HCT116 (cell line): ENCODE measurements around the gene KRTAP11-1. TPM values are rescaled to one million over a fixed set of nuclear protein-coding genes. Genes with fewer than 3 reads are reported as not detected.
A peak's percentile ranks its signal among the peaks of the same experiment; 100 is the strongest.

ENCODE experiments used
- ATAC-seq: fragments of 200-7000 bp; cut with Tn5 transposase; 2 replicates; pipeline ENCODE4 v1.9.1; 2020; ENCODE audit warnings: mild to moderate bottlenecking, moderate library complexity
- BruUV-seq: library from RNA; stranded (reverse); fragments of 400-500 nt; replicated peaks from 2 replicates; lab custom pipeline; 2021; lab: Mats Ljungman, UMichigan
- CTCF ChIA-PET: fragments of 300-600 bp; sonication (Branson Sonifier 250); formaldehyde crosslinking; loops from one replicate; lab custom pipeline; 2021; ENCODE audit warnings: antibody characterized with exemption; lab: Charles Lee
- POLR2A ChIA-PET: fragments of 300-600, 350-600 bp; sonication (Branson Sonifier 250); formaldehyde crosslinking; loops from one replicate; lab custom pipeline; 2021; ENCODE audit warnings: antibody characterized with exemption; lab: Charles Lee
- RAD21 ChIA-PET, 2 experiments: fragments of 300-600 bp; sonication (Branson Sonifier 250); formaldehyde crosslinking; loops; one replicate each; lab custom pipeline; 2023; ENCODE audit warnings: low total read pairs in 2 of 2; ENCODE audit not compliant: uncharacterized antibody in 2 of 2, unreplicated experiment in 2 of 2, low non-redundant PET in 1 of 2; lab: Charles Lee
- DNase-seq: peaks from one replicate; pipeline ENCODE4 v3.0.0-alpha.2; 2010; ENCODE audit warnings: low read depth, low spot score
- H2AFZ ChIP-seq: fragments of 200-600 bp; shearing (Covaris generic), sonication (generic); 2 replicates; pipeline ENCODE4 v1.6.1; 2017; ENCODE audit warnings: low read depth, mixed run types, mixed read lengths, antibody characterized with exemption, low read length; ENCODE audit not compliant: poor library complexity, severe bottlenecking
- H3K27ac ChIP-seq: 2 replicates; pipeline ENCODE4 v1.5.1; 2012; ENCODE audit warnings: low read depth, low read length
- H3K27me3 ChIP-seq: fragments of 200-600 bp; sonication (generic); 2 replicates; pipeline ENCODE4 v1.6.1; 2016; ENCODE audit warnings: mixed run types, low read length, mixed read lengths; ENCODE audit not compliant: insufficient read depth
- H3K36me3 ChIP-seq, 2 experiments: fragments of 200-500 bp in 1 of 2; fragments of 200-600 bp in 1 of 2; sonication (Bioruptor generic) in 1 of 2; sonication (generic) in 1 of 2; 2 replicates each; pipeline versions ENCODE4 v1.5.1 to v1.6.1; 2014 to 2016; ENCODE audit warnings: low read length in 2 of 2, inconsistent platforms in 1 of 2, mixed read lengths in 1 of 2, mixed run types in 1 of 2; ENCODE audit not compliant: insufficient read depth in 2 of 2, control insufficient read depth in 1 of 2
- H3K4me1 ChIP-seq, 2 experiments: fragments of 200-600 bp in 1 of 2; sonication (generic) in 1 of 2; 2 replicates each; pipeline versions ENCODE4 v1.5.1 to v1.6.1; 2012 to 2017; ENCODE audit warnings: low read length in 2 of 2, inconsistent platforms in 1 of 2, mild to moderate bottlenecking in 1 of 2, mixed read lengths in 1 of 2, mixed run types in 1 of 2, moderate library complexity in 1 of 2; ENCODE audit not compliant: insufficient read depth in 2 of 2, control insufficient read depth in 1 of 2
- H3K4me2 ChIP-seq: fragments of 200-600 bp; sonication (generic); 2 replicates; pipeline ENCODE4 v1.6.1; 2017; ENCODE audit warnings: mixed run types, low read length, mixed read lengths
- H3K4me3 ChIP-seq, 2 experiments: fragments of 200-600 bp in 1 of 2; sonication (generic) in 1 of 2; replicated peaks in 1 of 2; 2 replicates each; pipeline ENCODE4 v1.5.1; 2011 to 2016; ENCODE audit warnings: low read length in 2 of 2, control low read depth in 1 of 2, low read depth in 1 of 2, mild to moderate bottlenecking in 1 of 2, mixed read lengths in 1 of 2, mixed run types in 1 of 2
- H3K79me2 ChIP-seq: fragments of 200-600 bp; sonication (generic); 2 replicates; pipeline ENCODE4 v1.6.1; 2017; ENCODE audit warnings: mild to moderate bottlenecking, mixed run types, low read length, moderate library complexity, mixed read lengths; ENCODE audit not compliant: insufficient read depth
- H3K9ac ChIP-seq: fragments of 200-600 bp; sonication (generic); 2 replicates; pipeline ENCODE4 v1.6.1; 2016; ENCODE audit warnings: low read length, mixed read lengths
- H3K9me2 ChIP-seq: fragments of 200-600 bp; sonication (generic), shearing (Covaris generic); 2 replicates; pipeline ENCODE4 v1.6.1; 2017; ENCODE audit warnings: mixed run types, mild to moderate bottlenecking, moderate library complexity; ENCODE audit not compliant: insufficient read depth
- H3K9me3 ChIP-seq, 2 experiments: fragments of 200-500 bp in 1 of 2; fragments of 200-600 bp in 1 of 2; sonication (Bioruptor generic) in 1 of 2; sonication (generic) in 1 of 2; 2 replicates each; pipeline ENCODE4 v1.6.1; 2014 to 2017; ENCODE audit warnings: low read length in 2 of 2, mixed read lengths in 2 of 2, inconsistent platforms in 1 of 2, low read depth in 1 of 2, mild to moderate bottlenecking in 1 of 2, mixed run types in 1 of 2, moderate library complexity in 1 of 2; ENCODE audit not compliant: control insufficient read depth in 1 of 2, insufficient read depth in 1 of 2
- H4K20me1 ChIP-seq: fragments of 200-600 bp; sonication (generic), shearing (Covaris generic); 2 replicates; pipeline ENCODE4 v1.6.1; 2017; ENCODE audit warnings: mixed run types, mild to moderate bottlenecking, moderate library complexity; ENCODE audit not compliant: insufficient read depth
- ATF3 ChIP-seq: IDR thresholded peaks from 2 replicates; pipeline ENCODE4 v1.6.1; 2012
- CBX3 ChIP-seq: IDR thresholded peaks from 2 replicates; pipeline ENCODE4 v1.6.1; 2012; ENCODE audit warnings: low read depth
- CTCF ChIP-seq, 3 experiments: fragments of 200-600 bp in 1 of 3; sonication (generic) in 1 of 3; IDR thresholded peaks in 2 of 3; conservative IDR thresholded peaks in 1 of 3; 2 replicates each; pipeline ENCODE4 v1.5.1; 2012 to 2017; ENCODE audit warnings: low read depth in 2 of 3, low read length in 2 of 3, antibody characterized with exemption in 1 of 3, borderline replicate concordance in 1 of 3, control low read depth in 1 of 3, mild to moderate bottlenecking in 1 of 3, mixed read lengths in 1 of 3, mixed run types in 1 of 3, moderate library complexity in 1 of 3; ENCODE audit not compliant: insufficient read depth in 1 of 3
- EZH2phosphoT487 ChIP-seq: fragments of 200-600 bp; IDR thresholded peaks from 2 replicates; pipeline ENCODE4 v1.6.1; 2018; ENCODE audit warnings: antibody characterized with exemption, borderline replicate concordance
- RAD21 ChIP-seq: IDR thresholded peaks from 2 replicates; pipeline ENCODE4 v1.6.1; 2012; ENCODE audit warnings: low read depth, mild to moderate bottlenecking
- TCF7L2 ChIP-seq: IDR thresholded peaks from 2 replicates; pipeline ENCODE4 v1.7.0; 2011; ENCODE audit warnings: borderline replicate concordance, inconsistent platforms; ENCODE audit not compliant: insufficient read depth, insufficient read length; ENCODE audit errors: extremely low read depth
- ZFX ChIP-seq: fragments of 450-650 bp; IDR thresholded peaks from 2 replicates; pipeline ENCODE4 v1.6.1; 2017
- intact Hi-C: fragments of 100-400 bp; cut with micrococcal nuclease; formaldehyde crosslinking; loops from 2 replicates; pipeline ENCODE4 v1.10.0; 2022
- total RNA-seq: library from RNA; stranded (reverse); gene quantifications from one replicate; pipeline ENCODE4 v1.2.1, GENCODE V29; 2021; ENCODE audit not compliant: unreplicated experiment

The KRTAP11-1 gene
- total RNA-seq, 1 experiment from 2014 or later = not detected

- H3K79me2 ChIP-seq = no peaks in the 10 kb centered on the region
- no peaks in the 10 kb centered on the region for H3K4me1 ChIP-seq
- POLR2A ChIA-PET = no interaction called here
- no peaks in the 10 kb centered on the region for H3K36me3 ChIP-seq
- intact Hi-C loops = no loop called here
- CTCF ChIA-PET = no interaction called here
- no peak overlapping the region for H2AFZ ChIP-seq
- H3K9ac ChIP-seq = no peak overlapping the region
- H3K27me3 ChIP-seq = no peaks in the 10 kb centered on the region
- no peaks in the 10 kb centered on the region for H4K20me1 ChIP-seq
- H3K9me3 ChIP-seq = peaks cover 0 to 9% of the 10 kb centered on the region in 2 experiments; a peak in 2 of 4 replicates
- TF ChIP-seq CBX3 (no peak), CTCF (IDR thresholded peaks at IDR 0.05 in 2 of 3, conservative IDR thresholded peaks at IDR 0.05 in 1 of 3; ENCODE audit: borderline replicate concordance in 1 of 3, insufficient read depth in 1 of 3, low read depth in 2 of 3, low read length in 2 of 3) (peak in 2 of 3 experiments; percentile 31 to 45; a peak in 3 of 6 replicates), TCF7L2 (peak; percentile 19), ATF3 (no peak)
- BruUV-seq = no TSS peak
- ATAC-seq (peak; percentile 52; the same call in 1 of the 2 replicates), DNase-seq (no peak)
- no peak overlapping the region for H3K4me2 ChIP-seq
- H3K9me2 ChIP-seq = no peaks in the 10 kb centered on the region
- H3K27ac ChIP-seq = no peak overlapping the region
- RAD21 ChIA-PET = no interaction called here
- no peak overlapping the region for H3K4me3 ChIP-seq
Observed at GRCh38 chr21:30839304-30839703, 42.1 kb downstream of the KRTAP11-1 start.

- POLR2A ChIA-PET = no interaction called here
Observed at GRCh38 chr21:30838536-30838935, 42.8 kb downstream of the KRTAP11-1 start.

More at GRCh38 chr21:30838536-30838935, 42.8 kb downstream of the KRTAP11-1 start:
- Histone ChIP-seq H3K27ac (no peak overlapping the region), H3K4me2 (no peak overlapping the region), H3K79me2 (no peaks in the 10 kb centered on the region), H3K36me3 (no peaks in the 10 kb centered on the region), H4K20me1 (no peaks in the 10 kb centered on the region), H2AFZ (no peak overlapping the region), H3K4me1 (no peaks in the 10 kb centered on the region), H3K9ac (no peak overlapping the region), H3K9me3 (peaks cover 0 to 9% of the 10 kb centered on the region in 2 experiments; a peak in 2 of 4 replicates), H3K27me3 (no peaks in the 10 kb centered on the region), H3K4me3 (no peak overlapping the region), H3K9me2 (no peaks in the 10 kb centered on the region)
- ATAC-seq (no peak), DNase-seq (no peak)
- intact Hi-C loops = no loop called here
- RAD21 ChIA-PET = no interaction called here
- TF ChIP-seq ATF3 = no peak
- no peak for TF ChIP-seq ZFX
- no peak for TF ChIP-seq RAD21
- TF ChIP-seq EZH2phosphoT487 = no peak
- CTCF ChIA-PET = no interaction called here
- BruUV-seq = no TSS peak
